RWPE1 (cell line): ENCODE results near the gene GLRA3.

ENCODE experiments used
- CTCF ChIA-PET: fragments of 350-600 bp; sonication (Branson Sonifier 250); formaldehyde crosslinking; extraction: SDS; loops from one replicate; lab custom pipeline; 2021; lab: Yijun Ruan, JAX
- POLR2A ChIA-PET: fragments of 400-600 bp; formaldehyde crosslinking; extraction: SDS; loops from one replicate; lab custom pipeline; 2020; ENCODE audit warnings: antibody characterized with exemption; ENCODE audit not compliant: low non-redundant PET; lab: Yijun Ruan, JAX
- DNase-seq: peaks from one replicate; pipeline ENCODE4 v3.0.0; 2012; ENCODE audit warnings: low spot score
- H3K27ac ChIP-seq: fragments of 450-650 bp; 2 replicates; pipeline ENCODE4 v1.5.1; 2017
- CTCF ChIP-seq: fragments of 450-650 bp; conservative IDR thresholded peaks from 2 replicates; pipeline ENCODE4 v1.5.1; 2017; ENCODE audit warnings: low read depth, mild to moderate bottlenecking

GLRA3 gene

GRCh38 chr4:174689618-174690017, 139.4 kb downstream of the GLRA3 start:
- ChIA-PET CTCF (no interaction called here), POLR2A (no interaction called here)
- DNase-seq, result no peak
- H3K27ac ChIP-seq, result no peak overlapping the region
- TF ChIP-seq CTCF, result no peak

GRCh38 chr4:174686826-174687225, 142.2 kb downstream of the GLRA3 start:
- POLR2A ChIA-PET, result no interaction called here
- H3K27ac ChIP-seq, result no peak overlapping the region
- CTCF ChIA-PET, result no interaction called here

GRCh38 chr4:174681723-174682300, 147.2 kb downstream of the GLRA3 start:
- no peak for TF ChIP-seq CTCF
- CTCF ChIA-PET, result no interaction called here
- peak; percentile 15 for DNase-seq
- POLR2A ChIA-PET, result no interaction called here
- H3K27ac ChIP-seq, result no peak overlapping the region

More at GRCh38 chr4:174686826-174687225, 142.2 kb downstream of the GLRA3 start:
- no peak for TF ChIP-seq CTCF
- DNase-seq, result no peak

GRCh38 chr4:174674305-174674840, 154.7 kb downstream of the GLRA3 start:
- DNase-seq, result no peak
- POLR2A ChIA-PET, result no interaction called here
- CTCF ChIA-PET, result interaction anchor here (0.5 kb wide), 1 partner anchor 42 kb away, joined by 3 read pairs; no protein-coding TSS in a partner anchor
- no peak for TF ChIP-seq CTCF
- H3K27ac ChIP-seq, result no peak overlapping the region

- no peak overlapping the region for H3K27ac ChIP-seq
- POLR2A ChIA-PET, result no interaction called here
- no peak for DNase-seq
- TF ChIP-seq CTCF, result no peak
- CTCF ChIA-PET, result interaction anchor here (0.5 kb wide), 1 partner anchor 42 kb away, joined by 3 read pairs; no protein-coding TSS in a partner anchor
These were observed 155.2 kb downstream of the GLRA3 start for GRCh38 chr4:174673865-174674264.

GRCh38 chr4:174672276-174672675, 156.8 kb downstream of the GLRA3 start:
- no peak for TF ChIP-seq CTCF
- no peak overlapping the region for H3K27ac ChIP-seq
- ChIA-PET CTCF (no interaction called here), POLR2A (no interaction called here)
- DNase-seq, result peak; percentile 9
